ENCODE data around the gene MS4A2. TPM values are rescaled to one million over a fixed set of nuclear protein-coding genes. Genes with fewer than 3 reads are reported as not detected.
"Not testable (repeated sequence)": the region's sequence is repeated elsewhere in the genome, so short reads cannot be mapped to it uniquely, and the experiment has no call there.

The MS4A2 gene
- total RNA-seq, 6 donors from 2014 or later, result 1.3 to 17.1 (median 4.8) TPM

- no peak overlapping the region for H3K4me3 ChIP-seq
- no peak for TF ChIP-seq POLR2AphosphoS5 (IDR thresholded peaks at IDR 0.05)
- TF ChIP-seq EP300 (IDR thresholded peaks at IDR 0.05), result no peak
- TF ChIP-seq, protein P1, sequence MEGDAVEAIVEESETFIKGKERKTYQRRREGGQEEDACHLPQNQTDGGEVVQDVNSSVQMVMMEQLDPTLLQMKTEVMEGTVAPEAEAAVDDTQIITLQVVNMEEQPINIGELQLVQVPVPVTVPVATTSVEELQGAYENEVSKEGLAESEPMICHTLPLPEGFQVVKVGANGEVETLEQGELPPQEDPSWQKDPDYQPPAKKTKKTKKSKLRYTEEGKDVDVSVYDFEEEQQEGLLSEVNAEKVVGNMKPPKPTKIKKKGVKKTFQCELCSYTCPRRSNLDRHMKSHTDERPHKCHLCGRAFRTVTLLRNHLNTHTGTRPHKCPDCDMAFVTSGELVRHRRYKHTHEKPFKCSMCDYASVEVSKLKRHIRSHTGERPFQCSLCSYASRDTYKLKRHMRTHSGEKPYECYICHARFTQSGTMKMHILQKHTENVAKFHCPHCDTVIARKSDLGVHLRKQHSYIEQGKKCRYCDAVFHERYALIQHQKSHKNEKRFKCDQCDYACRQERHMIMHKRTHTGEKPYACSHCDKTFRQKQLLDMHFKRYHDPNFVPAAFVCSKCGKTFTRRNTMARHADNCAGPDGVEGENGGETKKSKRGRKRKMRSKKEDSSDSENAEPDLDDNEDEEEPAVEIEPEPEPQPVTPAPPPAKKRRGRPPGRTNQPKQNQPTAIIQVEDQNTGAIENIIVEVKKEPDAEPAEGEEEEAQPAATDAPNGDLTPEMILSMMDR (IDR thresholded peaks at IDR 0.05), result no peak
- TF ChIP-seq POLR2A (IDR thresholded peaks at IDR 0.05), result no peak
- no peak overlapping the region for H3K27ac ChIP-seq
- 59 to 73% methylated on average over 1 of the region's 1 CpG for WGBS, 2 donors
- no peak for ATAC-seq (ENCODE audit: low FRiP score in 2 of 2)
- H3K36me3 ChIP-seq, result no peaks in the 10 kb centered on the region
- no peaks in the 10 kb centered on the region for H3K4me1 ChIP-seq
- DNase-seq, result no peak
- H3K27me3 ChIP-seq, result no peaks in the 10 kb centered on the region
- no peaks in the 10 kb centered on the region for H3K9me3 ChIP-seq
Observed at GRCh38 chr11:60100516-60100915, 12.1 kb downstream of the MS4A2 start.

DNA sequence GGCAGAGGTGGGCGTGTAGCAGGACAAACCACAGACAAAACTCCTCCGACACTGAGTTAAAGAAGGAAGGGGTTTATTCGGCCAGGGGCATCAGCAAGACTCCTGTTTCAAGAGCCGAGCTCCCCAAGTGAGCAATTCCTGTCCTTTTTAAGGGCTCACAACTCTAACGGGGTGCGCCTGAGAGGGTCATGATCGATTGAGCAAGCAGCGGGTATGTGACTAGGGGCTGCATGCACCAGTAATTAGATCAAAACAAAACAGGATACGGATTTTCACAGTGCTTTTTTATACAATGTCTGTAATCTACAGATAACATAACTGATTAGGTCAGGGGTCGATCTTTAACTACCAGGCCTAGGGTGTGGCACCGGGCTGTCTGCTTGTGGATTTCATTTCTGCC, 12.9 kb downstream of the MS4A2 start:
- not testable (repeated sequence) for H3K4me3 ChIP-seq; ATAC-seq (ENCODE audit: low FRiP score in 2 of 2); H3K4me1 ChIP-seq; DNase-seq; H3K9me3 ChIP-seq; H3K27me3 ChIP-seq; H3K36me3 ChIP-seq; H3K27ac ChIP-seq
- 71 to 83% methylated on average over 11 of the region's 11 CpGs for WGBS, 2 donors

- DNase-seq; H3K27me3 ChIP-seq; H3K27ac ChIP-seq; H3K4me3 ChIP-seq; H3K4me1 ChIP-seq; H3K36me3 ChIP-seq; ATAC-seq (ENCODE audit: low FRiP score in 2 of 2); H3K9me3 ChIP-seq: not testable (repeated sequence)
- 67 to 74% methylated on average over 8 of the region's 8 CpGs for WGBS, 2 donors
Observed at GRCh38 chr11:60104471-60105115, 16.1 kb downstream of the MS4A2 start.

- not testable (repeated sequence) for H3K27ac ChIP-seq; ATAC-seq (ENCODE audit: low FRiP score in 2 of 2); H3K4me1 ChIP-seq; DNase-seq; H3K27me3 ChIP-seq; H3K9me3 ChIP-seq; H3K36me3 ChIP-seq; H3K4me3 ChIP-seq
- 69 to 74% methylated on average over 5 of the region's 5 CpGs for WGBS, 2 donors
Observed at GRCh38 chr11:60108631-60109030, 20.2 kb downstream of the MS4A2 start.

- Histone ChIP-seq H3K36me3 (no peaks in the 10 kb centered on the region), H3K27ac (no peak overlapping the region), H3K9me3 (no peaks in the 10 kb centered on the region), H3K4me1 (no peaks in the 10 kb centered on the region), H3K4me3 (no peak overlapping the region), H3K27me3 (no peaks in the 10 kb centered on the region)
- TF ChIP-seq POLR2AphosphoS5 (IDR thresholded peaks at IDR 0.05), result no peak
- no peak for TF ChIP-seq EP300 (IDR thresholded peaks at IDR 0.05)
- TF ChIP-seq POLR2A (IDR thresholded peaks at IDR 0.05), result no peak
- TF ChIP-seq, protein P1 (IDR thresholded peaks at IDR 0.05), result no peak
- ATAC-seq (ENCODE audit: low FRiP score in 2 of 2), result no peak
- DNase-seq, result no peak
- WGBS, 2 donors, result 59 to 70% methylated on average over 2 of the region's 2 CpGs
Observed at GRCh38 chr11:60111793-60112192, 23.3 kb downstream of the MS4A2 start.

GRCh38 chr11:60116996-60117790, 28.7 kb downstream of the MS4A2 start:
- TF ChIP-seq POLR2A (IDR thresholded peaks at IDR 0.05), result no peak
- no peak for TF ChIP-seq EP300 (IDR thresholded peaks at IDR 0.05)
- TF ChIP-seq, protein P1 (IDR thresholded peaks at IDR 0.05), result no peak
- no peak for TF ChIP-seq POLR2AphosphoS5 (IDR thresholded peaks at IDR 0.05)
- ATAC-seq (ENCODE audit: low FRiP score in 2 of 2) (no peak), DNase-seq (no peak)
- Histone ChIP-seq H3K27ac (no peak overlapping the region), H3K4me1 (no peaks in the 10 kb centered on the region), H3K9me3 (no peaks in the 10 kb centered on the region), H3K36me3 (no peaks in the 10 kb centered on the region), H3K4me3 (no peak overlapping the region), H3K27me3 (no peaks in the 10 kb centered on the region)
